Nephron (organoid): ENCODE measurements around the gene MTFMT.

ENCODE experiments used
- H3K27ac Mint-ChIP-seq, 3 experiments: 2 replicates each; pipeline ENCODE4 v1.8.0; 2020; ENCODE audit warnings: mixed read lengths in 3 of 3, mild to moderate bottlenecking in 2 of 3, moderate library complexity in 1 of 3
- H3K27me3 Mint-ChIP-seq: 2 replicates; pipeline ENCODE4 v1.8.0; 2021; ENCODE audit warnings: low read depth, mild to moderate bottlenecking, moderate library complexity, mixed read lengths
- H3K36me3 Mint-ChIP-seq: 2 replicates; pipeline ENCODE4 v1.8.0; 2020; ENCODE audit warnings: low read depth, mixed read lengths
- H3K4me1 Mint-ChIP-seq: 2 replicates; pipeline ENCODE4 v1.8.0; 2020; ENCODE audit warnings: mixed read lengths
- H3K4me3 Mint-ChIP-seq, 3 experiments: 2 replicates each; pipeline ENCODE4 v1.8.0; 2020; ENCODE audit warnings: mild to moderate bottlenecking in 3 of 3, mixed read lengths in 3 of 3, moderate library complexity in 2 of 3
- H3K9me3 Mint-ChIP-seq: 2 replicates; pipeline ENCODE4 v1.8.0; 2020; ENCODE audit warnings: mixed read lengths
- CTCF ChIP-seq, 3 experiments: fragments of 200-600 bp; sonication (generic); IDR thresholded peaks; one replicate each; pipeline ENCODE4 v1.5.0; 2021; ENCODE audit warnings: antibody characterized with exemption in 3 of 3; ENCODE audit not compliant: unreplicated experiment in 3 of 3

MTFMT gene

GRCh38 chr15:64981812-64982431 is 47.5 kb downstream of the MTFMT start:
- Mint-ChIP-seq H3K4me3 (peak overlapping the region in 1 of 3 experiments; percentile 24), H3K36me3 (peaks cover 42% of the 10 kb centered on the region), H3K27ac (peak overlapping the region; percentile 53 to 84 (median 70)), H3K9me3 (no peaks in the 10 kb centered on the region), H3K4me1 (peaks cover 41% of the 10 kb centered on the region), H3K27me3 (no peaks in the 10 kb centered on the region)
- no peak for TF ChIP-seq CTCF (IDR thresholded peaks at IDR 0.05; ENCODE audit: unreplicated experiment in 3 of 3)

DNA sequence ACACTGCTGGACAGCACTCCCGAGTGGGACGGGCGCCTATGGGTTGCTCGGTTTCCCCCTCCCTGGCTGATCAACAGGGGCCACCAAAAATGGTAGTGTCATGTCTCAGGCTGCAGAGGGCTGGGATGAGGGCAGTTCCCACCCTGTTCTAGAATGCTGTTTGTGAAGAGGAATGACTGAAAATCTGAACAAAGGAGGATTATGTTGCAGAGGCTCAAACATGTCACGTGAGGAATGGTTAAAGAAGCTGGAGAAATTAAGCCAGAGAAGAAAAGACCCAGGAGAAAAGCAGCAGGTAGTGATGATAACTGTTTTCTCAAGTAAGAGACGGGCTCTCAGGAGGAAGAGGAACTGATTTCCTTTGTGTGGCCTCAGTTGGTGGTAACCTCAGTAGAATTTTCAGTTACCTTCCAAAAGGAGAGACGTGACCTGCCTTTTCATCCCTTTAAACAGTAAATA is 50.2 kb downstream of the MTFMT start:
- TF ChIP-seq CTCF (IDR thresholded peaks at IDR 0.05; ENCODE audit: unreplicated experiment in 3 of 3) = no peak
- Mint-ChIP-seq H3K4me1 (peaks cover 26% of the 10 kb centered on the region), H3K27ac (peak overlapping the region; percentile 19 to 77 (median 29)), H3K27me3 (no peaks in the 10 kb centered on the region), H3K36me3 (peaks cover 49% of the 10 kb centered on the region), H3K4me3 (no peak overlapping the region), H3K9me3 (no peaks in the 10 kb centered on the region)

- no peak for TF ChIP-seq CTCF (IDR thresholded peaks at IDR 0.05; ENCODE audit: unreplicated experiment in 3 of 3)
- Mint-ChIP-seq H3K27me3 (no peaks in the 10 kb centered on the region), H3K4me3 (no peak overlapping the region), H3K27ac (no peak overlapping the region), H3K4me1 (peaks cover 15% of the 10 kb centered on the region), H3K36me3 (peaks cover 53% of the 10 kb centered on the region), H3K9me3 (no peaks in the 10 kb centered on the region)
These were observed 54.0 kb downstream of the MTFMT start for GRCh38 chr15:64975390-64975789.

DNA sequence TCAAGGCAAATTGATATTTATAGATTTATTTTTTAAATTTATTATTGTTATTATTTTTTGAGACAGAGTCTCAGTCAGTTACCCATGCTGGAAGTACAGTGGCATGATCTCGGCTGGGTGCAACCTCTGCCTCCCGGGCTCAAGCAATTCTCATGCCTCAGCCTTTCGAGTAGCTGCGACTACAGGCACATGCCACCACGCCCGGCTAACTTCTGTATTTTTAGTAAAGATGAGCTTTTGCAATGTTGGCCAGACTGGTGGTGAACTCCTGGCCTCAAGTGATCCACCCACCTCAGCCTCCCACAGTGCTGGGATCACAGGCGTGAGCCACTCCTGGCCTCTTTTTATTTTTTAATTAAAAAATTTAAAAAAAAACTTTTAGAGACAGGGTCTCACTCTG is 58.7 kb downstream of the MTFMT start:
- Mint-ChIP-seq H3K4me3 (no peak overlapping the region), H3K27me3 (no peaks in the 10 kb centered on the region), H3K36me3 (peaks cover 51% of the 10 kb centered on the region), H3K9me3 (no peaks in the 10 kb centered on the region), H3K27ac (no peak overlapping the region), H3K4me1 (no peaks in the 10 kb centered on the region)
- TF ChIP-seq CTCF (IDR thresholded peaks at IDR 0.05; ENCODE audit: unreplicated experiment in 3 of 3) = no peak

DNA sequence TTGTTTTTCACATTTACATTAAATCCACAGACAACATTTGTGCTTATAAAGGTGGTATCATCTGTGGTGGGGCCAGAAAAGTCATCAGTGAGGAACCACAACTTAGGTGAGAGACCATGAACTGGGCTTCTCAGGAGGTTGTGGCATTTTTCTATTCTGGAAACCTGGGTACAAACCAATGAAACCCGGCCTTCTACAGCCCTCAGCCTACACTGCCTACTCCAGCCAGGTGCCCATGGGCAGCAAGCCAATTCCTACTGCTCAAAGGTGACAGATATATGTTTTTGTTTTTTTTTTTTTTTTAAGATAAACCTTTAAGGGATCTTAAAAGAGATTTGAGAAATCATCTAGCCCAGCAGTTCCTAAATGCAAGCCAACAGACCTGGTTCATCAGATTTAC is 60.0 kb downstream of the MTFMT start:
- H3K36me3 Mint-ChIP-seq = peaks cover 56% of the 10 kb centered on the region
- no peak for TF ChIP-seq CTCF (IDR thresholded peaks at IDR 0.05; ENCODE audit: unreplicated experiment in 3 of 3)
- no peaks in the 10 kb centered on the region for H3K27me3 Mint-ChIP-seq
- H3K4me3 Mint-ChIP-seq = no peak overlapping the region
- H3K9me3 Mint-ChIP-seq = no peaks in the 10 kb centered on the region
- no peaks in the 10 kb centered on the region for H3K4me1 Mint-ChIP-seq
- no peak overlapping the region for H3K27ac Mint-ChIP-seq

DNA sequence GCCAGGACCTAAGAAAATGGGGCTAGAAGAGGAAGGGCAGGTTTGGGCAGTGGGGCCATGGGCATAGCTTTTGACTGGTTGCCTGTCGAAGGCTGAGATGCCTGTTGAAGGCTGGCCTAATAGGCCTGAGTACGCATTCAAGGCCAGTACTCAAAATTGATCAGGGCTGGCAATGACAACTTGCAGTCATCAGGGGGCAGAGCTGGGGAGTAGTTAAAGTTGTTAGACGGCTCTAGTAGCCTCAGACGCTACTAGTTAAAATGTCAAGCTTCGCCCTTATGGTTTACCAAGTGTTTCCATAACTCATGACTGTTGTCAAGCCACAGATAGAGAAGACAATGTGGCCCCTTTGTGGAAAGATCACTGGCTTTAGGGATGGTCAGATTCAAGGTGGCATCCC is 68.4 kb downstream of the MTFMT start:
- no peak overlapping the region for H3K4me3 Mint-ChIP-seq
- no peaks in the 10 kb centered on the region for H3K27me3 Mint-ChIP-seq
- no peaks in the 10 kb centered on the region for H3K4me1 Mint-ChIP-seq
- peaks cover 87% of the 10 kb centered on the region for H3K36me3 Mint-ChIP-seq
- no peak overlapping the region for H3K27ac Mint-ChIP-seq
- H3K9me3 Mint-ChIP-seq = no peaks in the 10 kb centered on the region
- no peak for TF ChIP-seq CTCF (IDR thresholded peaks at IDR 0.05; ENCODE audit: unreplicated experiment in 3 of 3)
